Muscle of back (tissue), 11 donors: Measurements from ENCODE around the gene ANKS3. TPM values are rescaled to one million over a fixed set of nuclear protein-coding genes. Genes with fewer than 3 reads are reported as not detected.

Experiments used
- DNase-seq, 3 donors: peaks; one replicate each; pipeline versions ENCODE4 v3.0.0 to v3.0.0-alpha.2; 2013
- polyA plus RNA-seq, 10 donors: library from polyadenylated mRNA; unstranded; fragments of 120-200 nt; gene quantifications; one replicate each; pipeline ENCODE4 v1.2.1, GENCODE V29; 2013; ENCODE audit not compliant: insufficient read length in 10 of 10

Gene ANKS3
- polyA plus RNA-seq, 10 donors = 9.7 to 22.3 (median 13.8) TPM

GRCh38 chr16:4673387-4674046, 60.6 kb downstream of the ANKS3 start:
- DNase-seq = no peak

- DNase-seq = no peak
These were observed 65.6 kb downstream of the ANKS3 start for GRCh38 chr16:4668313-4668960.

- DNase-seq = no peak
These were observed 66.7 kb downstream of the ANKS3 start for GRCh38 chr16:4667203-4667963.

GRCh38 chr16:4666537-4667202, 67.4 kb downstream of the ANKS3 start:
- no peak for DNase-seq

- DNase-seq = no peak
These were observed 69.3 kb downstream of the ANKS3 start for GRCh38 chr16:4664538-4665418.

- peak; percentile 16 to 61 (median 35) for DNase-seq
These were observed 70.2 kb downstream of the ANKS3 start for GRCh38 chr16:4663777-4664465.

GRCh38 chr16:4663465-4663776, 70.7 kb downstream of the ANKS3 start:
- no peak for DNase-seq

- DNase-seq = no peak
These were observed 72.4 kb downstream of the ANKS3 start for GRCh38 chr16:4661661-4662060.

GRCh38 chr16:4660454-4661007, 73.5 kb downstream of the ANKS3 start:
- peak in 1 of 3 donors; percentile 7 for DNase-seq

GRCh38 chr16:4659363-4660353, 74.4 kb downstream of the ANKS3 start:
- DNase-seq = no peak

- DNase-seq = no peak
These were observed 77.1 kb downstream of the ANKS3 start for GRCh38 chr16:4656695-4657686.

- no peak for DNase-seq
These were observed 77.8 kb downstream of the ANKS3 start for GRCh38 chr16:4656221-4656620.

- DNase-seq = no peak
These were observed 78.3 kb downstream of the ANKS3 start for GRCh38 chr16:4655801-4656200.

GRCh38 chr16:4654964-4655590, 79.0 kb downstream of the ANKS3 start:
- no peak for DNase-seq

GRCh38 chr16:4654011-4654963, 79.8 kb downstream of the ANKS3 start:
- DNase-seq = no peak

- DNase-seq = no peak
These were observed 81.5 kb downstream of the ANKS3 start for GRCh38 chr16:4652561-4652960.
